OCI-LY7 (cell line): Measurements from ENCODE around the gene RAB5IF. TPM values are rescaled to one million over a fixed set of nuclear protein-coding genes. Genes with fewer than 3 reads are reported as not detected.

Experiments used
- BruUV-seq: library from RNA; stranded (reverse); fragments of 400-500 nt; replicated peaks from 2 replicates; lab custom pipeline; 2021; lab: Mats Ljungman, UMichigan
- CTCF ChIA-PET: fragments of 300-600 bp; sonication (Branson Sonifier 250); formaldehyde crosslinking; loops from one replicate; lab custom pipeline; 2022; ENCODE audit warnings: antibody characterized with exemption; ENCODE audit not compliant: unreplicated experiment; lab: Charles Lee
- POLR2A ChIA-PET: fragments of 300-600 bp; sonication (Branson Sonifier 250); formaldehyde crosslinking; loops from one replicate; lab custom pipeline; 2022; ENCODE audit warnings: antibody characterized with exemption; lab: Charles Lee
- DNase-seq: peaks from one replicate; pipeline ENCODE4 v3.0.0-alpha.2; 2015; ENCODE audit warnings: low spot score
- H2AFZ ChIP-seq: fragments of 200-600 bp; sonication (generic), shearing (Covaris generic); 2 replicates; pipeline ENCODE4 v1.6.1; 2014; ENCODE audit warnings: mild to moderate bottlenecking, antibody characterized with exemption, low read length, moderate library complexity
- H3K27ac ChIP-seq: fragments of 200-600 bp; sonication (generic); 2 replicates; pipeline ENCODE4 v1.5.1; 2014; ENCODE audit warnings: mixed run types, low read depth, mild to moderate bottlenecking, moderate library complexity, low read length, inconsistent platforms; ENCODE audit not compliant: poor library complexity, severe bottlenecking
- H3K36me3 ChIP-seq: fragments of 200-600 bp; sonication (generic); 2 replicates; pipeline ENCODE4 v1.6.1; 2014; ENCODE audit warnings: mild to moderate bottlenecking, antibody characterized with exemption, low read length, moderate library complexity, mixed read lengths; ENCODE audit not compliant: insufficient read depth
- H3K4me1 ChIP-seq: fragments of 200-600 bp; sonication (generic); 2 replicates; pipeline ENCODE4 v1.5.1; 2014; ENCODE audit warnings: mild to moderate bottlenecking, low read length; ENCODE audit not compliant: insufficient read depth, poor library complexity, severe bottlenecking
- H3K4me2 ChIP-seq: fragments of 200-600 bp; sonication (generic); 2 replicates; pipeline ENCODE4 v1.6.1; 2014; ENCODE audit warnings: mild to moderate bottlenecking, low read length
- H3K4me3 ChIP-seq: fragments of 200-600 bp; sonication (generic); 2 replicates; pipeline ENCODE4 v1.5.1; 2014; ENCODE audit warnings: mild to moderate bottlenecking, low read depth, low read length; ENCODE audit not compliant: poor library complexity, severe bottlenecking
- H3K79me2 ChIP-seq: fragments of 200-600 bp; sonication (generic); 2 replicates; pipeline ENCODE4 v1.6.1; 2016; ENCODE audit warnings: low read depth, mild to moderate bottlenecking, low read length, moderate library complexity, mixed read lengths; ENCODE audit not compliant: insufficient read depth
- H3K9me2 ChIP-seq: fragments of 200-600 bp; sonication (generic); 2 replicates; pipeline ENCODE4 v1.6.1; 2016; ENCODE audit warnings: mild to moderate bottlenecking, low read length, mixed read lengths; ENCODE audit not compliant: insufficient read depth
- H3K9me3 ChIP-seq: fragments of 200-600 bp; sonication (generic); 2 replicates; pipeline ENCODE4 v1.6.1; 2014; ENCODE audit warnings: mild to moderate bottlenecking, mixed run types, low read length, mixed read lengths
- H4K20me1 ChIP-seq: fragments of 200-600 bp; sonication (generic); 2 replicates; pipeline ENCODE4 v1.6.1; 2014; ENCODE audit warnings: mild to moderate bottlenecking, antibody characterized with exemption, low read length, moderate library complexity, mixed read lengths; ENCODE audit not compliant: insufficient read depth
- EZH2phosphoT487 ChIP-seq: fragments of 200-600 bp; sonication (generic); IDR thresholded peaks from 2 replicates; pipeline ENCODE4 v1.6.1; 2018; ENCODE audit warnings: low read depth, borderline replicate concordance, mild to moderate bottlenecking, mixed run types, antibody characterized with exemption, low read length, moderate library complexity, mixed read lengths
- intact Hi-C: fragments of 100-400 bp; cut with micrococcal nuclease; formaldehyde crosslinking; loops from one replicate; pipeline ENCODE4 v1.10.0; 2022; ENCODE audit not compliant: unreplicated experiment
- total RNA-seq, 2 experiments: library from RNA; depleted of rRNA in 1 of 2; stranded (reverse); fragments of >200 nt in 1 of 2; shearing (Covaris generic) in 1 of 2; gene quantifications; 2 replicates each; pipeline ENCODE4 v1.2.3, GENCODE V29; 2014 to 2022
- TF ChIP-seq, protein P1 (sequence below): fragments of 200-600 bp; sonication (generic); conservative IDR thresholded peaks from 2 replicates; pipeline ENCODE4 v1.5.1; 2014; ENCODE audit warnings: mild to moderate bottlenecking, antibody characterized with exemption, low read length, moderate library complexity, mixed read lengths

RAB5IF gene
- total RNA-seq, 2 experiments from 2014 or later, result 66.6 to 94.8 TPM

DNA sequence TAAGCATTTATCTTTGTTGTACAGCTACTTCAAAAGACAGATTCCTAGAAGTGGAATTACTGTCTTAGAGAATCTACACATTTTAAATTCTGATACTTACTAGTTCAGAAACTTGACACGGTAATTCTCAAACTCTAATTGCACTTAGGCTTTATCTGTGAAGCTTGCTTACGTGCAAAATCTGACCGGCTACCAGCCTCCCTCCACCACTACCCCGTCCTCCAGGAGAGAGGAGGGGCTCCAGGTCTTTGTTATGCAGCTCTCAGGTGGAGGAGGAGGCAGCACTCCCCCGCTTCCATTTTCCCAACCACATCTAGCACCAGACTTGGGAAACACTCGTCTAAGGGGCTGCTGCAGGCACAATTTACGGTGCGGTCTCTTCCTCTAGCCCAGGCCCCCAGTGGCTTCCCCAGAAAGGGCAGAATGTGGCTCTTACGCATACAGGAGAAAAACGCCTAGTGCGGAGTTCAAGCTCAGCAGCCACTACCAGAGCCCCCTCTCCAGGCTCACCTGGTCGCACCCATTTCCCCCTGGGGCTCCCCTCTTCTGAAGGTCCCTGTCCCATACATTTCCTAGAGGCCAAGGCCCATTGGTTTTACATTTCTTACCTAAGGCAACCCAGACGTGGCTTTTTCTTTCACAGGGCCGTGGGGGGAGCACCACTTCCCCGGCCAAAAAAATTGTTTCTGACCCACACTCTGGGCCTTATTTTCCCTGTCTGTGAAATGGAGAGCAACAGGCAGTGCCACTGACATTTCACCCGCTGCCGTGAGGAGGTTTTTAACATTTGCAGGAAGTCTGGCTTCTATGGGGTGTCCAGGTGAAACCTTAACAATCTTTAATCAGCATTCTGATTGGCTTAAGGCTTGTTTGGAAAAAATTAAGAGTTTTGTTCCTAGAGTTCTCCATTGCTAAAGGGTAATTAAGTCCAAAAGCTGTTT, 33.7 kb upstream of the RAB5IF start:
- Histone ChIP-seq H3K9me3 (no peaks in the 10 kb centered on the region), H3K27ac (peak overlapping the region; percentile 52), H3K79me2 (peaks cover 31% of the 10 kb centered on the region), H2AFZ (peak overlapping the region; percentile 72; the same call in 1 of the 2 replicates), H3K4me1 (peaks cover 25% of the 10 kb centered on the region), H3K9me2 (no peaks in the 10 kb centered on the region), H4K20me1 (no peaks in the 10 kb centered on the region), H3K36me3 (peaks cover 9% of the 10 kb centered on the region), H3K4me2 (peak overlapping the region; percentile 76), H3K4me3 (peak overlapping the region; percentile 88)
- ChIA-PET POLR2A (interaction anchor here (0.6 to 1.8 kb wide), 4 partner anchors 14 to 99 kb away, joined by 3 to 6 read pairs (median 4); no protein-coding TSS in a partner anchor), CTCF (interaction anchor here (0.9 kb wide), 1 partner anchor 33 kb away, joined by 3 read pairs; no protein-coding TSS in a partner anchor)
- no TSS peak for BruUV-seq
- TF ChIP-seq, protein P1, sequence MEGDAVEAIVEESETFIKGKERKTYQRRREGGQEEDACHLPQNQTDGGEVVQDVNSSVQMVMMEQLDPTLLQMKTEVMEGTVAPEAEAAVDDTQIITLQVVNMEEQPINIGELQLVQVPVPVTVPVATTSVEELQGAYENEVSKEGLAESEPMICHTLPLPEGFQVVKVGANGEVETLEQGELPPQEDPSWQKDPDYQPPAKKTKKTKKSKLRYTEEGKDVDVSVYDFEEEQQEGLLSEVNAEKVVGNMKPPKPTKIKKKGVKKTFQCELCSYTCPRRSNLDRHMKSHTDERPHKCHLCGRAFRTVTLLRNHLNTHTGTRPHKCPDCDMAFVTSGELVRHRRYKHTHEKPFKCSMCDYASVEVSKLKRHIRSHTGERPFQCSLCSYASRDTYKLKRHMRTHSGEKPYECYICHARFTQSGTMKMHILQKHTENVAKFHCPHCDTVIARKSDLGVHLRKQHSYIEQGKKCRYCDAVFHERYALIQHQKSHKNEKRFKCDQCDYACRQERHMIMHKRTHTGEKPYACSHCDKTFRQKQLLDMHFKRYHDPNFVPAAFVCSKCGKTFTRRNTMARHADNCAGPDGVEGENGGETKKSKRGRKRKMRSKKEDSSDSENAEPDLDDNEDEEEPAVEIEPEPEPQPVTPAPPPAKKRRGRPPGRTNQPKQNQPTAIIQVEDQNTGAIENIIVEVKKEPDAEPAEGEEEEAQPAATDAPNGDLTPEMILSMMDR, result peak; percentile 10; the same call in 1 of the 2 replicates
- no peak for TF ChIP-seq EZH2phosphoT487
- intact Hi-C loops, result loop anchor here (5.0 kb wide), 1 partner anchor 110 kb away; no protein-coding TSS in a partner anchor
- DNase-seq, result no peak

DNA sequence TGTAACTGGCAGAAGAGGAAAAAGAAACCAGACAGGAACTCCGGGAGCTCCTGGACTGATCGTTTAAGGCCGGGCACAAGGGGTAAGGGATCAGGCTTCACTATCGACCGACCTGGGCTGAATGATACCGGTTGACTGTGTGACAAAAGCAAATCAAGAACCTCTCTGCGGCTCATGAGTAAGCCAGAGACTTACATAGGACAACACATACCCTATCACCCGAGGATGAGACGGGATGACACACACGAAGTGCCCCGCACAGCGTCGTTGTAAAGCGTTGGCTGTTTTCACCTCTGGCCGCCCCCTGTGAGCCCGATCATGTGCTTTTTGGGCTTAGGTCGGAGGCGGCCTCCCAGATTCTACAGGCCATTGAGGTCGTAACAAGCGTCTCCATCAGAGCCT, 32.9 kb upstream of the RAB5IF start:
- peak overlapping the region; percentile 52 for H3K27ac ChIP-seq
- peak overlapping the region; percentile 88 for H3K4me3 ChIP-seq
- TSS peak; percentile 84 for BruUV-seq
- peaks cover 25% of the 10 kb centered on the region for H3K4me1 ChIP-seq
- no peaks in the 10 kb centered on the region for H3K9me2 ChIP-seq
- H4K20me1 ChIP-seq, result no peaks in the 10 kb centered on the region
- H3K4me2 ChIP-seq, result peak overlapping the region; percentile 76
- TF ChIP-seq EZH2phosphoT487, result no peak
- TF ChIP-seq, protein P1, result no peak
- H3K79me2 ChIP-seq, result peaks cover 38% of the 10 kb centered on the region
- H3K36me3 ChIP-seq, result peaks cover 13% of the 10 kb centered on the region
- ChIA-PET POLR2A (interaction anchor here (0.6 to 0.9 kb wide), 2 partner anchors 25 to 87 kb away, joined by 4 read pairs; no protein-coding TSS in a partner anchor), CTCF (no interaction called here)
- H2AFZ ChIP-seq, result peak overlapping the region; percentile 72
- no peaks in the 10 kb centered on the region for H3K9me3 ChIP-seq
- intact Hi-C loops, result loop anchor here (1.0 to 5.0 kb wide), 3 partner anchors 23 to 110 kb away; partner anchors contain the start of gene RAB5IF
- DNase-seq, result no peak
